DMS153 treated with DMSO at 0.1 percent for 48 hours (cell line): ENCODE data around the gene KAZALD1.

Source experiments
- DNase-seq: peaks from one replicate; lab custom pipeline; 2025; ENCODE audit not compliant: unreplicated experiment; lab: John Stamatoyannopoulos, UW

The KAZALD1 gene

DNA sequence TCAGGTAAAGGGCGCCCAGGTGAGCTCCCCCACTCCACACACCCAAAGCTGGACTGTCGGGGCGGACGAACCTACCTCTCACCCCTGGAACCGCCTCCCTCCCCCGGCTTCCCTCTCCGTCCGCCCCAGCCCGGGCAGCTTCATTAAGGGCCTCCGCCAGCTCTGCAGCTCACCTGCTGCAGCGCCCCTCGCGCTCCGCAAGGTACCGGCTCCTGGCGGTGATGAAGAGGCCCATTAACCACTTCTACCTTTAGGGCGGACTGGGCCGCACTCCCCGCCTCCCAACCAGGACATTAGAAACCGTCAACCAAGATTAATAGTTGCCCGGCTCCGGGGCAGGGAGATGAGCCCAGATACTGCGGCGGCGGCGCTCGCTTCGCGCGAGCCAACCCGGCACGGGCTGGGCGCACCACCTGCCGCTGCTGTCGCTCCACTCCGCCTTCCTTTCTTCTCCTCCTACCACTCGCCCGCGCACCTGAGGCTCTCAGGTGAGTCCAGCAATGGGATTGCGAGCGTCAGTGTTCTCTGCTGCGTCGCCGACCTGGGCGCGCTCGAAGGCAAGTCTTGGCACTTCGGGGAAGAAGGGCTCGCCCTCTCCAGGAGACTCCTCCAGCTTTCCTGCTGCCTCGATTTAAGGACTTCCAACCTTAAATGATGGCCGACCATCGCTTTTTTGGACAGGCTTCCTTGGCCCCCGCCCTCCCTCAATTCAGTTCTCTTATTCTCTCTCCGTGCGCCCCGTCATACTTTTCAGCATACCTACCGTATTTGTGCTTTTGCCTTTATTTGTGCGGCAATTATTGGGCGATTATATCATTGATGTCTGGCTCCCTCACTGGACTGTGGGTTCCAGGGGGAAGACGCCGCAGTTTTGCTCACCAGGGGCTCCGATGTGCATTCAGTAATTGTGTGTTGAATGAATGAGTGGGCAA lies 13.6 kb upstream of the KAZALD1 start:
- peak; percentile 74 for DNase-seq

DNA sequence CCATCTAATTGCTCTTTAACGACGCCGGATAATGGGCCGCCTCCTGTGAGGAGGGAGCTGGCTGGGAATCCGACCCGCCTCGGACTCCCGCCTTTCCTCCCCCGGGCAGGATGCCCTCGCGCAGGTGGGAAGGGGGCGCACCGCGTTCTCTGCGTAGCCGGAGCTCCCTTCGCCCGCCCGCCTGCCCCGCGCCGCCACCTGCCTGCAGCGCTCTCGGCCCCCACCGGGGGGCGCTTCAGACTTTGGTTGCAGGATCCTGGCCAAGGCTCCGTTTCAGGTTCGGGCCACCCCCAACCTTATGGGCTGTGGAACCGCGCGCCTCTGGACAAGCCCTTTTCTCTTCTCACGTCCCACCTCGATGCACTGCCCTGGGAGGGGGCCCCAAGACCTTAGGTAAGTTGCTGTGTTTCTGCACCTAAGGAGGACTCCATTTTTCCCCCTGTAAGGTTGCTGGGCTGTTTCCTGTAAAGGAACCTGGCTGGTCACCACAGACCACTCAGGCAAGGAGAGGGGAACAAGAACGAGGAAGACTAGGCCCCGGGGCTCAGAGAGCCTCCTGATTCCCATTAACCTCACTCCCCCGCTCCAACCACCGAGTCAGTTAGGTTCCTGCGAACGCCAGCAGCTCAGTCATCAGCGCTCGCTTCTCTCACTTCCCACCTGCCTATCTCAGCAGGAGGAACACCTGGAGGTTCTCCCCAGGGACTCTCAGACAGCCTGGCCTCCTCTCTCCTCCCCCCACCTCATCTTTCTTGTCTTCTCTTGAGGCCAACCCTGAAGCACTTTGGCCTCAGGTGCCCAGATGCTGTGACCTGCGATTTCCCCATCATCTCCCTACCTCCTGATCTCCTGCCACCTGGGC lies 11.3 kb upstream of the KAZALD1 start:
- peak; percentile 74 for DNase-seq

DNA sequence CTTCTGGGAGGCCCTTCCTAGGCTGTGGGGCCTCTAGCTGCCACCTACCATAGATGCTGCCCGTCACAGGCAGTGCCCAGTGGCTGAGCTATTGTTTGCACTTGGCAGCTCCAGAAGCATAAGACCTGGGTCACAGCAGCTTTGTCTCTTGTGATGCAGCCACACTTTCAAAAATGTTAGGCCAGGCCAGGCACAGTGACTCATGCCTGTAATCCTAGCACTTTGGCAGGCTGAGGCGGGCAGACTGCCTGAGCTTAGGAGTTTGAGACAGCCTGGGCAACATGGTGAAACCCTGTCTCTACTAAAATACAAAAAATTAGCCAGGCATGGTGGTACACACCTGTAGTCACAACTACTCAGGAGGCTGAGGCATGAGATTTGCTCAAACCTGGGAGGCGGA lies 9.5 kb upstream of the KAZALD1 start:
- DNase-seq = no peak

DNA sequence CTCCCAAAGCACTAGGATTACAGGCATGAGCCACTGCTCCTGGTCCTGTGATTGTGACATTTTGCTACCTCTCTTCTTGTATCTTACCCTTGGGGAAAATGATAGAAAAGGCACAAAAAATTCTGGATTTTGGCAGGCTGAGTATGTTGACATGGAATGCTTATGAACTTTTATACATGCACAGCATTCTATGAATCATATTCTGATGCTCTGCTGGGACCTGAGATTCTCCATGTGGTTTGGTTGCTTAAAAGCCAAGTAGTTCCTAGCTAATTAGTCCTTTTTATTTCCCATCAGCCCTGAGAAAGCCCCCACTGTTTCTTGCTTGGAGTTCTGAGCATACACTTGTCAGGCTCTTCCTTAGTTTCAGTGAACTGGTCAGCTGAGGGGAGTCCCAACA lies 8.3 kb upstream of the KAZALD1 start:
- no peak for DNase-seq

DNA sequence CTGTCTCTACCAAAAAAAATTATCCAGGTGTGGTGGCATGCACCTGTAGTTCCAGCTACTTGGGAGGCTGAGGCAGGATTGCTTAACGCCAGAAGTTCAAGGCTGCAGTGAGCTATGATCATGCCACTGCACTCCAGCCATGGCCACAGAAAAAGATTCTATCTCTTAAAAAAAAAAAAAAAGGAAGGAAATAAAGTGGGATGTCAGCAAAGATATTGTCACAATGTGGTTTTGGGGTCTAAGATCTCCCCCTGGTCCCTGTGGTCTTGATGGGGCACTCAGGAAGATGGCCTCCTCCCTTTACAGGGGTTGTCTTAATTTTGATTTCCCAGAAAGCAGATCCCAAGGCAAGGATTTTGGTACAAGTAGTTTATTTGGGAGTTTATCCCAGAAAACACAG lies 7.4 kb upstream of the KAZALD1 start:
- no peak for DNase-seq

DNA sequence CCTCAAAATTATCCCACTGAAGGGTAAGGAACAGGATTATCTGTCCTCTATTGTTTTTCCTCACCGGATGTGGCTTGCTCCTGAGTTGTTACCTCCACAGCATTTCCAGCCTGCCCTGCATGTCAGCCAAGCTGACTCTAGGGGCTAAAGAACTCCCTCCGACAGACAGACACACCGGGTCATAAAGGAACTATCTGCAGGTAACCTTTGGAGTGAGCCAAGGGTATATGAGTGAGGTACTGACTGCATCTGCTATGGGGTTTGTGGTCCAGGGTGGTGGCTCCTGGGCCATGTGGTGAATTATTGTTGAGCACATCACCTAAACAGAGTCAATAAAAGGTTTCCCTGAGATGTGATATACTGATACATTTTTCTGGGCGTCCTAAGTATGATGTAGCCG lies 6.9 kb upstream of the KAZALD1 start:
- no peak for DNase-seq

DNA sequence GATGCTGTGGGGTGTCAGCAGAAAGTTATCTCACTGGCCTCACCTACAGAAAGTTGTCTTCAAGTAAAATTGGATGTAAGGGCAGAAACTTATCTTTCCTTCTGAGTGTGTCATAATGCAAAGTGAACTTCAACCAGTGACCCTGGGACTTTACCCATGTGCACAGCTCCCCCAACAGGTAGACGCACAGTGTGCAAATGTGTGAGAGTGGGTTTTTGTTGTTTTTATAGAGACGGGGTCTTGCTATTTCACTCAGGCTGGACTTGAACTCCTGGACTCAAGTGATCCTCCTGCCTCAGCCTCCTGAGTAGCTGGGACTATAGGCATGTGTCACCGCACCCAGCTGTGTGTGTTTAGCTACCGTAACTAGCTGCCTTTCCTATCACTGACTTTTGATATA lies 6.4 kb upstream of the KAZALD1 start:
- no peak for DNase-seq

DNA sequence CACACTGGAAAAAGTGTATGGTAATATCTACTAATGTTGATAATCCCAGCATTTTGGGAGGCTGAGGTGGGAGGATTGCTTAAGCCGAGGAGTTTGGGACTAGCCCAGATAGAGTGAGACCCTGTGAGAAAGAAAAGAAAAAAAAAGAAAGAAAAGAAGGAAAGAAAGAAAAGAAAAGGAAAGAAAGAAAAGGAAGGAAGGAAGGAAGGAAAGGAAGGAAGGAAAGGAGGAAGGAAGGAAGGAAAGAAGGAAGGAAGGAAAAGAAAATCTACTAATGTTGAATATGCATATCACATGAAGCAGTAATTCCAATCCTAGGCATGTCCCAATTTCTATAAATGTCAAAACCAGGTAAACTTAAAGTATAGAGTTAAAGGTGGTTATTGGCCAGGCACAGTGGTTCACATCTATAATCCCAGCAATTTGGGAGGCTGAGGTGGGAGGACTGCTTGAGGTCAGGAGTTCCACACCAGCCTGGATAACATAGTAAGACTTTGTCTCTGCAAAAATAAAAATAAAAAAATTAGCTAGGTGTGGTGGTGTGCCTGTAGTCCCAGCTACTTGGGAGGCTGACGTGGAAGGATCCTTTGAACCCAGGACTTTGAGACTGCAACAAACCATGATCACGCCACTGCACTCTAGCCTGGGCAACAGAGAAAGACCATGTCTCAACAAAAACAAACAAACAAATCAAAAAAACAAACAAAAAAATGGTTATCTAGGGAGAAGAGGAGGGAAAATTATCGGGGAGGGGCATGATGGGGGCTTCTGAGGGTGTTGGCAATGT lies 5.2 kb upstream of the KAZALD1 start:
- DNase-seq = no peak

DNA sequence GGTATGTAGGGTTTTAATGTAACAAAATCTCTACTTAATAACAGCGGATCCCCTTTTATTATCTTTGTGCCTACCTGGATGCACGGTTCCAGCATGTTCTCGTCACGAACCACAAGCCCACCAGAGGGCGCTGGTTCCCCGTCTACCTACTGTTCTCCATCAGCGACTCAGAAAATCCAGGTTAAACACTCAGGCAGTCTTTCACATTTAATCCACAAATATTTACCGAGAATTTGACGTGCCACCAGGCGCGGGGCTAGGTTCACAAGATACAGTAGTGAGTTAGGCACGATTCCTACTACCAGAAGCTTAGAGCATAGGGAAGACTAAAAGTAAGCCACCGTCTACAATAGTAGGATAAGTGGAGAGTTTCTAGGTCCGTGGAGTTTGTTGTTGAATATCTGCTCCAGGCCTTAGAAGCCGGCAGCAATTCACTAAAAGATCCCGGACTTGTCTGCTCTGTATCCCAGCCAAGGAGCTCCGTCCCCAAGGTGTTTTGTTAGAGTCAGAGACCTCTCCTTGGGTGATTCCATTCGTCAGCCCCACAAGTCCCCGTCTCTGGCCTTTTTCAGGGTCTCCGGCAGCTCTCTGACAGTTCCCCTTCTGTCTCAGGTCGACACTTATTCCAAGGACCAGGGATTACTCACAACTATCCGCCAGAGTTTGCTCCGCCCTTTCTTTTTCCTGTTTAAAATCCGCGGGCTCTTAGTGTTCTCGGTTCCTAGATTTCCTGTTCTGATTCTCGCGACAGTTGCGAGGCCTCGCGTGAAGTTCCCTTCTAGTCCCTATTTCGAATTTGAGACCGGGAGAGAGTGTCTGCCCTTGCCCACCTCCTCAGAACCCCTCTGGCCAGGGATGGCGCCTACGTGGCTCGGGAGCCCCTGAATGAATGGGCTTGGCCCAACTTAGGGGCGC lies 1.5 kb upstream of the KAZALD1 start:
- peak; percentile 98 for DNase-seq

DNA sequence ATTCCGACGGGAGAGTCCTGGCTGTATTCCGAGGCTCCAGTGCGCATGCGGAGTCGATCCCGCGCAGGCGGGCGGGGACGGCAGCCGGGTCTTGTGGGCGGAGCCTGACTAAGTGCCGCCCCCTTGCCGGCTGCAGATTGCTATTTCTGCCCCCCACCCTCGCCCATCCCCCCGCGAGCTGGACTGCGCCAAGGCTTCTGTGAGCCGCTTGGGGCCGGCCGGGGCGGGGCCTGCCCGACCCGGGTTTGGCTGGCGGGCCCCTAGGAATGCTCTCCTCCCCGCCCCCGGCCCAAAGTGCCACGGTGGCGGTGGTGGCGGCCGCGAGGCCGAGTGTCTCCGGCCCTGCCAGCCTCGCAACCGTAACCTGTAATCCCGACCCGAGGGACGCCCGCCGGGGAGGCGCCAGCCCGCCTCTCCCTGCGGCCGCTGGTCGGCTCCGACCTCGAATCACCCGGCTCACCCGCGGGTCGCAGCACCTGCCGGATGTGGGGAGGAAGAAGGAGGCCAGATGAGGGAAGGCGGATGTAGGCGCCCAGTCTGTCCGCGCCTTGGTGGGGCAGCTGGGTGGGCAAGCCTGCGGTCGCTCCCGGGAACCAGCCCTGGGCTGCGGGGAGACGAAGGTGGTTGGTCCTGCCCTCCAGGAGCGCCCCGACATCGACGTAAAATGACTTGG lies 702 bp upstream of the KAZALD1 start:
- peak; percentile 98 for DNase-seq

DNA sequence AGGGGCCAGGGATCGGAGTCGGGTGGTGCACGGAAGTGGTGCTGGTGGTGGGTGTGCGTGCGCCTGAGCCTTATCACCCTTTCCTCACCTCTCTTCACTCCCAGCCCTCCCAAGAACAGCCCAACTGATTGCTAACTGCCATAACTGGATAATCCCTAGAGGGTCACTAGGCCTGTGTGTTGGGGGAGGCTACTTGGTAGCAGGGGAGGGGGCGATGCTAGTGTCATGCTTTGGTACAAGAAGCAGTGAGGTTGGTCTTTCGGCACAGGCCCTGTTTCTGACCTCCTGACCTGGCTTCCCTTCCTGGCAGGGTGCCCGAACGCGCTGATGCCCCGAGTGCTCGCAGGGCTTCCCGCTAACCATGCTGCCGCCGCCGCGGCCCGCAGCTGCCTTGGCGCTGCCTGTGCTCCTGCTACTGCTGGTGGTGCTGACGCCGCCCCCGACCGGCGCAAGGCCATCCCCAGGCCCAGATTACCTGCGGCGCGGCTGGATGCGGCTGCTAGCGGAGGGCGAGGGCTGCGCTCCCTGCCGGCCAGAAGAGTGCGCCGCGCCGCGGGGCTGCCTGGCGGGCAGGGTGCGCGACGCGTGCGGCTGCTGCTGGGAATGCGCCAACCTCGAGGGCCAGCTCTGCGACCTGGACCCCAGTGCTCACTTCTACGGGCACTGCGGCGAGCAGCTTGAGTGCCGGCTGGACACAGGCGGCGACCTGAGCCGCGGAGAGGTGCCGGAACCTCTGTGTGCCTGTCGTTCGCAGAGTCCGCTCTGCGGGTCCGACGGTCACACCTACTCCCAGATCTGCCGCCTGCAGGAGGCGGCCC lies 652 bp downstream of the KAZALD1 start:
- peak; percentile 63 for DNase-seq

DNA sequence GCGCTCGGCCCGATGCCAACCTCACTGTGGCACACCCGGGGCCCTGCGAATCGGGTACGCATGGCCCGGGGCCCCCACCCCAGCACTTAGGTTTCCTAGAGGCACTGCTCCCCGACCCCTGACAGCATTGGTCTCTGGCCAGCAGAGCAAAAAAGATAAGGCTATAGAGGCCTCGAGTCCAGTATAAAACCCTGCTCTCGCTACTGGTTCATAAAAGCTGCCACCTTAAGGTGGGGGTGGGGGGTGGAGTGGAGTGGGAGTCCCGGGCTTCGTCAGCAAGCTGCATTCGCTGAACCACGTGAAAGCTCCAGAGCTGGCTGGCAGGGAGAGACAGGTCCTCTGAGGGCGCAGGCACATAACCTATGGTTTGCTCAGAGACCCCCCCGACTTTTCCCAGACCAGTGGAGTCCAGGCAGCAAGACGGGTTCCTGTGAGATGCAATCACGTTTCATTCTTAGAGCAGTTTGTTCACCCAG lies 1.3 kb downstream of the KAZALD1 start:
- peak; percentile 55 for DNase-seq

DNA sequence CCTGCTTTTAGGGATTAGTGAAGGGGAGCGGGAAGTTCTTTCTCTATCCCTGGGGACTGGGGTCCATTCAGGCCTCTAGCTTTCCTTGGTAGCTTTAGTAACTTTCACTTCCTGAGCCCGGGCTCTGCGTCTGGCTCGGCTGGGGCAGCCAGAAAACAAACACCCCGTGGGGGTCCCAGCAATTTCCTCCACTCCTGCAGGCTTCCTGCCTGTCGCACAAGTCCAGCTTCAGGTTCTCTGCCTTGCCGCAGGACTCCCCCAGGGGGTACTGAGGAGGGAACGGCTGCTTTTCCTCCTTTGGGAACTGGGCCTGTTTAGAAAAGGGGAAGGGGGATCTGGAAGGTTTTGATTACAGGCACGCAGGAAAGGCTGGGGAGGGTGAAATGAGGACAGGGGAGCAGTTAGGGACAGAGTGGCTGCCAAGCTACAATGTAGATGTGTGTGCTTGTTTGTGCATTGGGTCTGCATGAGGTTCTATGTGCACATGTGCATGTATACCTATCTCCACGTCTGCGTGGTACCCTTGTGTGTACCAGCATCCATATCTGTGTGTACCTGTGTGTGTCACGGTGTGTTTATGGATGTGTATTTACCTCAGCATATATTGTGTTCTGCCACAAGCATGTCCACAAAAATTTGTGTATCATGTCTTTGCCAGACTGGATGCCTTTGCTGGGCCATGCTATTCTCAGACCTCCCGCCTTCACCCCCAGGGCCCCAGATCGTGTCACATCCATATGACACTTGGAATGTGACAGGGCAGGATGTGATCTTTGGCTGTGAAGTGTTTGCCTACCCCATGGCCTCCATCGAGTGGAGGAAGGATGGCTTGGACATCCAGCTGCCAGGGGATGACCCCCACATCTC lies 2.0 kb downstream of the KAZALD1 start:
- DNase-seq = no peak

DNA sequence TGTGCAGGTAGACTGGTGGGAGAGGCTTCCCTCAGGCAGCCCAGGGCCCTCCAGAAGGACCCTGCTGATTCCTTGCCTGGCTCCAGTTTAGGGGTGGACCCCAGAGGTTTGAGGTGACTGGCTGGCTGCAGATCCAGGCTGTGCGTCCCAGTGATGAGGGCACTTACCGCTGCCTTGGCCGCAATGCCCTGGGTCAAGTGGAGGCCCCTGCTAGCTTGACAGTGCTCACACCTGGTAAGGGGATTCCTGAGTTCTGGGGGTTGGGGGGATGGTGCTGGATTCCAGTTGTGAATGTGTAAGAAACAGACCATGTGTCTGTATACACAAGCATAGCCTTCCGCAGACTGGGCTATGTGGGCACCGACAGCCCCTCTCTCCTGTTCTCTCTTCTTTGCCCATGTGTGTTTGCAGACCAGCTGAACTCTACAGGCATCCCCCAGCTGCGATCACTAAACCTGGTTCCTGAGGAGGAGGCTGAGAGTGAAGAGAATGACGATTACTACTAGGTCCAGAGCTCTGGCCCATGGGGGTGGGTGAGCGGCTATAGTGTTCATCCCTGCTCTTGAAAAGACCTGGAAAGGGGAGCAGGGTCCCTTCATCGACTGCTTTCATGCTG lies 2.7 kb downstream of the KAZALD1 start:
- DNase-seq = no peak

DNA sequence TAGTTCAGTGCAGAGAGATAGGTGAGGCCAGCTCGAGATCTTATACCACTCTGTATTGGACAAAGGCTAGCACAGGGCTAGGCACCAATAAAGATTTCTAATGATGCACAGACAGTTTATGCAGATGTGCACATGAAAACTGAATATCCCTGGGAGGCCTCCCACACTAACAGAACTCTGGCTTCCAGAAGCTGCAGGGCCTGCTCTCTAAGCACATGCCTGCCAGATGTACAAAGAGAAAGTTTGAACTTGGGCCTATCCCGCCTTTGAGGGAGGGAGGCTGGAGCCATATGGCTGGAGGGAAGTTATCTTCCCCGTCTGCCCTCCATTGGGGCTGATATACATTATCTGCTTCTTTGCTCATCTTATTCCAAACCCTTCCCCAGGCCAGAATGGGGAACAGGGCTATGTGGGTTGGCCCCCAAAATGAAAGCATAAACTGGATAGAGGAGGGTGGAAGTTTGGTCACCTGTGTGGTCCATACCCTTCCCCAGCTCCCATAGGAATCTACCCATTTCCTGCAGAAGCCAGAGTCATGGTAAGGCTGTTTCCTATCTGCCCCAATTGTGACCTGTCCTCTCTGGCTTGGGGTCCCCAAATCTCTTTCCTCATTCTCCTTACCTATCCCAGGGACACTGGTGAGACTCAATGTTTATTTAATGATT lies 3.8 kb downstream of the KAZALD1 start:
- DNase-seq = no peak

DNA sequence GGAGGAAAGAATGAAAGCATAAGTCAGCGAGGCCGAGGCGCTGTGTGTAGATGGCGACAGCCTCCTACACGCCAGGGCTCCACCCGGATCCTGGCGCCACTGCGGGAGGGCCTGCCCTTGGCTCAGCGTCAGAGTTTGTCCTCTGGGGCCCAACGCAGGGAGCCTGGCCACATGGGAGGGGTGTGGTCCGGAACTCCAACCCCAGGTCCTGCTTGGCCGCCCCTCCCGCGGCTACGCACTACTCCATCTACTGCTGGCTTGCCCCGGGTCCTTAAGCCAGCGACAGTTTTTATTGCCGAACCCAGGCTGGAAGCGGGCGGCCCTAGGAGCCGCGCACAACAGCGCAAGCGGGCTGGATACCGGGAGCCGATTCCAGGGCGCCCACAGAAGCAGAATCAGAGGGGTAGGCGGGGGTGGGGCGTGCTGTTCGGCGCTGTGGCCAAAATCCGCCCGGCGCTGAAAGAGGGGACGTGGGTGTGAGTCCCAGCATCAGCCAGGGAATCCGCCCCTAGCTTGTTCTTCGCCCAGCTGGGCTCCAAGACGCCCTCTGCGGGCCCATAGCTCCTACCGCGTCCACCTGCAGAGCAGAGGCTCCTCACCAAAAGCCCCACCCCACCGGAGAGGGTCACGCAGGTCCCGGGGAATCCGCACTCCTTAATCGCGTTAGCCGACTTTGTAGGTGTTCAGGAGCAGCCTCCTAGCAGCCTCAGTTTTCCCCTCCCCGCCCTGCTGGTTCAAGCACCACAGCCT lies 4.5 kb downstream of the KAZALD1 start:
- peak; percentile 71 for DNase-seq
